Esophagus muscularis mucosa (tissue), 4 donors: Measurements from ENCODE around the gene LITAF.

Experiments used
- CTCF ChIP-seq, 3 experiments: fragments of 200-600 bp in 2 of 3; fragments of 450-650 bp in 1 of 3; sonication (generic) in 2 of 3; IDR thresholded peaks; one replicate each; pipeline ENCODE4 v1.5.1; 2017 to 2019; ENCODE audit warnings: antibody characterized with exemption in 3 of 3, mild to moderate bottlenecking in 2 of 3, moderate library complexity in 1 of 3
- EP300 ChIP-seq: sonication (generic); formaldehyde crosslinking; IDR thresholded peaks from one replicate; pipeline ENCODE4 v1.6.1; 2017; ENCODE audit warnings: antibody characterized with exemption
- POLR2A ChIP-seq: fragments of 450-650 bp; IDR thresholded peaks from one replicate; pipeline ENCODE4 v1.6.1; 2017; ENCODE audit warnings: antibody characterized with exemption, moderate library complexity, mild to moderate bottlenecking, low read depth
- POLR2AphosphoS5 ChIP-seq, 2 donors: sonication (generic); formaldehyde crosslinking; IDR thresholded peaks; one replicate each; pipeline ENCODE4 v1.6.1; 2017; ENCODE audit warnings: antibody characterized with exemption in 2 of 2

- no peak for TF ChIP-seq POLR2A
- TF ChIP-seq CTCF (IDR thresholded peaks at IDR 0.05): no peak
- no peak for TF ChIP-seq EP300
- TF ChIP-seq POLR2AphosphoS5 (IDR thresholded peaks at IDR 0.05): no peak
These were observed 47.1 kb downstream of the LITAF start for GRCh38 chr16:11539641-11540050.
